Gastrocnemius medialis (tissue), 4 donors: ENCODE results near the gene SCNM1. TPM values are rescaled to one million over a fixed set of nuclear protein-coding genes. Genes with fewer than 3 reads are reported as not detected.
A peak's percentile ranks its signal among the peaks of the same experiment; 100 is the strongest.

Experiments used
- ATAC-seq, 2 donors: fragments of 150-250 bp; one replicate each; pipeline ENCODE4 v1.9.1; 2016
- DNase-seq, 2 donors: peaks; one replicate each; pipeline ENCODE4 v3.0.0-alpha.2; 2019
- H3K27ac ChIP-seq, 4 donors: fragments of 200-600 bp; sonication (generic); 1 replicate in 1 of 4; 2 replicates in 3 of 4; pipeline ENCODE4 v1.5.1; 2016 to 2018; ENCODE audit warnings: mild to moderate bottlenecking in 2 of 4, moderate library complexity in 1 of 4
- H3K27me3 ChIP-seq, 3 donors: fragments of 200-600 bp; sonication (generic) in 2 of 3; 1 replicate in 1 of 3; 2 replicates in 2 of 3; pipeline versions ENCODE4 v1.5.1 to v1.6.0; 2016 to 2019; ENCODE audit warnings: mild to moderate bottlenecking in 1 of 3, moderate library complexity in 1 of 3
- H3K36me3 ChIP-seq, 2 donors: fragments of 200-600 bp; sonication (generic) in 1 of 2; one replicate each; pipeline ENCODE4 v1.5.1; 2017 to 2018
- H3K4me1 ChIP-seq, 2 donors: fragments of 200-600 bp; sonication (generic) in 1 of 2; one replicate each; pipeline ENCODE4 v1.5.1; 2016 to 2017; ENCODE audit warnings: mild to moderate bottlenecking in 2 of 2
- H3K4me3 ChIP-seq, 4 donors: fragments of 200-600 bp; sonication (generic) in 3 of 4; 1 replicate in 1 of 4; 2 replicates in 3 of 4; pipeline ENCODE4 v1.5.1; 2016 to 2019; ENCODE audit warnings: mild to moderate bottlenecking in 2 of 4
- H3K9me3 ChIP-seq, 3 donors: fragments of 200-600 bp; sonication (generic) in 2 of 3; 1 replicate in 1 of 3; 2 replicates in 2 of 3; pipeline ENCODE4 v1.5.1; 2016 to 2019
- POLR2A ChIP-seq, 2 donors: fragments of 450-650 bp; IDR thresholded peaks; one replicate each; pipeline ENCODE4 v1.6.1; 2017; ENCODE audit warnings: antibody characterized with exemption in 2 of 2, mild to moderate bottlenecking in 2 of 2, moderate library complexity in 2 of 2
- in situ Hi-C, 4 donors: fragments of 200-750 bp; cut with MboI; loops; one replicate each; pipeline versions ENCODE4 v1.15.0 to v1.8.0; 2017; ENCODE audit warnings: low sequenced_read_pairs in 4 of 4
- intact Hi-C: fragments of 100-400 bp; cut with DNase I; formaldehyde crosslinking; loops from one replicate; pipeline ENCODE4 v1.15.1; 2023; ENCODE audit warnings: low total_unique reads
- total RNA-seq, 4 donors: library from RNA; depleted of rRNA; stranded (reverse); fragments of >200 nt; gene quantifications; one replicate each; pipeline versions ENCODE4 v1.1.0 to v1.2.3, GENCODE V29; 2016
- TF ChIP-seq, protein P1 (sequence below), 5 experiments: fragments of 450-650 bp in 3 of 5; fragments of 200-600 bp in 2 of 5; sonication (generic) in 2 of 5; IDR thresholded peaks in 4 of 5; conservative IDR thresholded peaks in 1 of 5; 1 replicate in 4 of 5; 2 replicates in 1 of 5; pipeline ENCODE4 v1.5.1; 2016 to 2019; ENCODE audit warnings: antibody characterized with exemption in 5 of 5, mild to moderate bottlenecking in 3 of 5, moderate library complexity in 3 of 5

The SCNM1 gene
- total RNA-seq, 4 donors from 2014 or later: 17.7 to 56.1 (median 35.6) TPM

DNA sequence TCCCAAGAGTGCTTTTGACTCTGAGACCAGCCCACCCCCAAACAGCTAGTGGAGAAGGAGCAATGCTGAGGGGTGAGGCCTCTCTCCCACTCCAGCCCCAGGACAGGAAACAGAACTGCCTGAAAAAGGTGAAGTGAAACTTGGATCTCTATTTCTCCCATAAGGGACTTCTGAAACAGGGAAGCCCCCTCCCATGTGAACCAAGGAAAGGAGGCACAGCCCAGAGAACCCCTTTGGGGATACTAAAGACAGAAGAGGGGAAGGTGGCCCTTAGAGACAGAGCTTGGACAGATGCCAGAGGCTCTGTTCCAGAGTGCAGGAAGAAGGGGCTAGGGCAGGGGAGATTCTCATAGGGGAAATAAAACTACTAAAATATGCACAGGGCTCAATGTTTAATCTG lies 6.6 kb upstream of the SCNM1 start:
- peaks cover 24 to 26% of the 10 kb centered on the region in 2 donors for H3K4me1 ChIP-seq
- H3K36me3 ChIP-seq: peaks cover 0 to 37% of the 10 kb centered on the region in 2 donors
- no peak for TF ChIP-seq POLR2A (IDR thresholded peaks at IDR 0.05)
- TF ChIP-seq, protein P1, sequence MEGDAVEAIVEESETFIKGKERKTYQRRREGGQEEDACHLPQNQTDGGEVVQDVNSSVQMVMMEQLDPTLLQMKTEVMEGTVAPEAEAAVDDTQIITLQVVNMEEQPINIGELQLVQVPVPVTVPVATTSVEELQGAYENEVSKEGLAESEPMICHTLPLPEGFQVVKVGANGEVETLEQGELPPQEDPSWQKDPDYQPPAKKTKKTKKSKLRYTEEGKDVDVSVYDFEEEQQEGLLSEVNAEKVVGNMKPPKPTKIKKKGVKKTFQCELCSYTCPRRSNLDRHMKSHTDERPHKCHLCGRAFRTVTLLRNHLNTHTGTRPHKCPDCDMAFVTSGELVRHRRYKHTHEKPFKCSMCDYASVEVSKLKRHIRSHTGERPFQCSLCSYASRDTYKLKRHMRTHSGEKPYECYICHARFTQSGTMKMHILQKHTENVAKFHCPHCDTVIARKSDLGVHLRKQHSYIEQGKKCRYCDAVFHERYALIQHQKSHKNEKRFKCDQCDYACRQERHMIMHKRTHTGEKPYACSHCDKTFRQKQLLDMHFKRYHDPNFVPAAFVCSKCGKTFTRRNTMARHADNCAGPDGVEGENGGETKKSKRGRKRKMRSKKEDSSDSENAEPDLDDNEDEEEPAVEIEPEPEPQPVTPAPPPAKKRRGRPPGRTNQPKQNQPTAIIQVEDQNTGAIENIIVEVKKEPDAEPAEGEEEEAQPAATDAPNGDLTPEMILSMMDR (IDR thresholded peaks at IDR 0.05 in 4 of 5, conservative IDR thresholded peaks at IDR 0.05 in 1 of 5): no peak
- ATAC-seq: no peak
- no peak overlapping the region for H3K4me3 ChIP-seq
- no peaks in the 10 kb centered on the region for H3K9me3 ChIP-seq
- H3K27ac ChIP-seq: peak overlapping the region; percentile 31 to 59 (median 51)
- DNase-seq: peak in 1 of 2 donors; percentile 11
- in situ Hi-C loops (loop anchor here in 3 of 4 donors (5.0 to 10.0 kb wide), 2 partner anchors 55 to 62 kb away; no protein-coding TSS in a partner anchor), intact Hi-C loops (no loop called here)
- no peaks in the 10 kb centered on the region for H3K27me3 ChIP-seq

DNA sequence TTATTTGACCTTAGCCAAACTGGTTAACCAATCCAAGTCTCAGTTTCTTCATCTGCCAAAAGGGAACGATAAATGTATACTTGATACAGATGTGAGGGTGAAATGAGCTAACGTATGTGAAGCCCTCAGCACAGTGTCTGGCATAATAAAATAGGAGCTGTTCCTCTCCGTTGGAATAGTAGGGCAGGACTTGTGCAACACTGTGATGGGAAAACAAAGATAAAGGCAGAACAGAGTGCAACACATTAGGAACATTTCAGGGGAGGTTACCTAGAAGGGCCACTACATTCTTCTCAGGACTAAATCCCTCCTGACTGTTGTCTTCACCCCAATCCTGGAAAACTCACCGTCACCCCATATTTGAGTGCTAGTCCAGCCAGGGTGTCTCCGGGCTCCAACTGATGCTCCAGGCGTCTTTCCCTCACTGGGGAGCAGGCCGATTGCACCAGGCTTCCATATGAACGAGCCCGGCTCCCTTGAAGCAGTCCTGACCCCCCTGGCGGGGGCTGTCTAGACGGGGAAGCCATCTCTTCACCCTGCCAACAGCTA lies 1.1 kb upstream of the SCNM1 start:
- H3K4me1 ChIP-seq: peaks cover 45 to 50% of the 10 kb centered on the region in 2 donors
- TF ChIP-seq, protein P1 (IDR thresholded peaks at IDR 0.05 in 4 of 5, conservative IDR thresholded peaks at IDR 0.05 in 1 of 5): no peak
- TF ChIP-seq POLR2A (IDR thresholded peaks at IDR 0.05): no peak
- no peaks in the 10 kb centered on the region for H3K27me3 ChIP-seq
- H3K27ac ChIP-seq: peak overlapping the region; percentile 91 to 99 (median 91)
- intact Hi-C loops (loop anchor here (1.0 to 2.0 kb wide), 2 partner anchors 19 to 94 kb away; partner anchors contain the start of genes GABPB2 and SEMA6C), in situ Hi-C loops (no loop called here)
- DNase-seq (no peak), ATAC-seq (peak; percentile 1 to 2)
- H3K9me3 ChIP-seq: no peaks in the 10 kb centered on the region
- peaks cover 0 to 17% of the 10 kb centered on the region in 2 donors for H3K36me3 ChIP-seq
- peak overlapping the region; percentile 82 to 97 (median 84) for H3K4me3 ChIP-seq

DNA sequence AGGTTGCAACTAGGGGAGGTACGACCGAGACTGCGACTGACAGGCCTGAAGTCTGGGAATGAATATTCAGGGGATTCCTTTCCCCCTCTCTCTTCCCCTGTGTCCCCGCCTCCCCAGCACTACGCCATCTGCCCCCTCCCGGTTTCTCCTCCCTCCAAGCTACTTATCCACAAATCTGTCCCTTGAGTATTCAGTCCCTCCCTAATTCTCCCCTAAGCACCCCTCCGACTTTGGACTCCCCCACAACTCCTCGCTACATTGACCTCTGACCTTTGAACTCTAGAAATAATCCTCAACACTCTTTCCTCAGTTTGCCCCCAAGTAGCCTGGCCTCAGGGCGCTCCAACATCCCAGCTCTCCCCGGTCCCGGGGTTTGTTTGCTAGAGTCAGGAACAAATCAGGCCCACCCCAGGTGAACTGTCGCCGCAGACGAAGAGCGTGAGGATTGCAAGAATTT lies 635 bp upstream of the SCNM1 start:
- Histone ChIP-seq H3K4me1 (peaks cover 48 to 54% of the 10 kb centered on the region in 2 donors), H3K27me3 (no peaks in the 10 kb centered on the region), H3K27ac (peak overlapping the region; percentile 91 to 99 (median 91)), H3K4me3 (peak overlapping the region; percentile 82 to 97 (median 84)), H3K36me3 (peaks cover 0 to 17% of the 10 kb centered on the region in 2 donors), H3K9me3 (no peaks in the 10 kb centered on the region)
- in situ Hi-C loops (no loop called here), intact Hi-C loops (loop anchor here (1.0 to 2.0 kb wide), 2 partner anchors 19 to 95 kb away; partner anchors contain the start of genes GABPB2 and SEMA6C)
- peak; percentile 5 to 28 for ATAC-seq
- peak; percentile 45 to 51 for DNase-seq
- TF ChIP-seq, protein P1 (IDR thresholded peaks at IDR 0.05 in 4 of 5, conservative IDR thresholded peaks at IDR 0.05 in 1 of 5): no peak
- no peak for TF ChIP-seq POLR2A (IDR thresholded peaks at IDR 0.05)

DNA sequence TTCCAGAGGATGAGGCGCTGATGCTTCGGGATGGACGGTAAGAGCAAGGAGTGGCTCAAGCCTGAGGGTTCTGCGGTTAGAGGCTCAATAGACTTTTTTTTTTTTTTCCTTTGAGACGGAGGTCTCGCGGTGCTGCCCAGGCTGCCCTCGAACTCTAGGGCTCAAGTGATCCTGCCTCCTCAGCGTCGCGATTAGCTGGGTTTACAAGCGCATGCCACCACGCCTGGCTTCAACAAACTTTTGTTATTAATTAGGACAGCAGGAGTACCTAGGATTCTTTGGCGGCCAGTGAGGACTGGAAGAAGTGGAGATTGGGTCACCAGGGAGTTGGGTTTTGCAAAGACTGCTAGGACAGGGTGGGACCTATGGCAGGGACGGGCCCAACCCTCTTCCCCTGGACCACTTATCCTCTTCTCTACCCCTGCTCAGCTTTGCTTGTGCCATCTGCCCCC lies 587 bp downstream of the SCNM1 start:
- DNase-seq: peak in 1 of 2 donors; percentile 25
- Histone ChIP-seq H3K27me3 (no peaks in the 10 kb centered on the region), H3K4me3 (peak overlapping the region; percentile 82 to 97 (median 84)), H3K4me1 (peaks cover 56 to 59% of the 10 kb centered on the region in 2 donors), H3K36me3 (peaks cover 0 to 19% of the 10 kb centered on the region in 2 donors), H3K27ac (peak overlapping the region; percentile 91 to 99 (median 91)), H3K9me3 (no peaks in the 10 kb centered on the region)
- intact Hi-C loops (loop anchor here (1.0 kb wide), 1 partner anchor 24 kb away; the partner anchor contains the start of gene VPS72), in situ Hi-C loops (no loop called here)
- peak in 1 of 2 donors; percentile 1 for ATAC-seq
- TF ChIP-seq, protein P1 (IDR thresholded peaks at IDR 0.05 in 4 of 5, conservative IDR thresholded peaks at IDR 0.05 in 1 of 5): no peak
- no peak for TF ChIP-seq POLR2A (IDR thresholded peaks at IDR 0.05)
